Colonic mucosa (tissue), 4 donors: ENCODE measurements around the gene TRIML1. TPM values are rescaled to one million over a fixed set of nuclear protein-coding genes. Genes with fewer than 3 reads are reported as not detected.
"Not testable (repeated sequence)": the region's sequence is repeated elsewhere in the genome, so short reads cannot be mapped to it uniquely, and the experiment has no call there.

ENCODE experiments used
- DNase-seq: peaks from one replicate; pipeline ENCODE4 v3.0.0-alpha.2; 2020
- H3K27ac ChIP-seq: fragments of 200-600 bp; one replicate; pipeline ENCODE4 v1.8.0; 2021
- H3K27me3 ChIP-seq: fragments of 200-600 bp; one replicate; pipeline ENCODE4 v1.8.0; 2021
- H3K36me3 ChIP-seq: fragments of 200-600 bp; one replicate; pipeline ENCODE4 v1.8.0; 2021
- H3K4me1 ChIP-seq: fragments of 200-600 bp; one replicate; pipeline ENCODE4 v1.8.0; 2021; ENCODE audit warnings: mild to moderate bottlenecking
- H3K4me3 ChIP-seq: fragments of 200-600 bp; one replicate; pipeline ENCODE4 v1.8.0; 2021
- H3K9ac ChIP-seq, 2 donors: one replicate each; pipeline ENCODE4 v1.7.0; 2013; ENCODE audit warnings: control low read depth in 2 of 2, low read depth in 2 of 2, low read length in 2 of 2
- H3K9me3 ChIP-seq: fragments of 200-600 bp; one replicate; pipeline ENCODE4 v1.8.0; 2021
- CTCF ChIP-seq: fragments of 200-600 bp; IDR thresholded peaks from one replicate; pipeline ENCODE4 v1.8.0; 2022; ENCODE audit warnings: antibody characterized with exemption, mild to moderate bottlenecking
- intact Hi-C: fragments of 100-400 bp; cut with DNase I; formaldehyde crosslinking; loops from one replicate; pipeline ENCODE4 v1.14.1; 2022
- total RNA-seq, 2 donors: library from RNA; stranded (reverse); fragmentation: NEBNext Ultra II Directional in 1 of 2; extraction: Animal tissue kit (Norgen Biotek cat#: 25700) in 1 of 2; gene quantifications; one replicate each; pipeline ENCODE4 v1.2.1, GENCODE V29; 2021
- donor health status: healthy.
- donor health status: DM: no; HTN: no; CAD: no.
- donor health status: DM: no; HTN: no; CAD: no.

TRIML1 gene
- total RNA-seq, 2 donors from 2014 or later: not detected

DNA sequence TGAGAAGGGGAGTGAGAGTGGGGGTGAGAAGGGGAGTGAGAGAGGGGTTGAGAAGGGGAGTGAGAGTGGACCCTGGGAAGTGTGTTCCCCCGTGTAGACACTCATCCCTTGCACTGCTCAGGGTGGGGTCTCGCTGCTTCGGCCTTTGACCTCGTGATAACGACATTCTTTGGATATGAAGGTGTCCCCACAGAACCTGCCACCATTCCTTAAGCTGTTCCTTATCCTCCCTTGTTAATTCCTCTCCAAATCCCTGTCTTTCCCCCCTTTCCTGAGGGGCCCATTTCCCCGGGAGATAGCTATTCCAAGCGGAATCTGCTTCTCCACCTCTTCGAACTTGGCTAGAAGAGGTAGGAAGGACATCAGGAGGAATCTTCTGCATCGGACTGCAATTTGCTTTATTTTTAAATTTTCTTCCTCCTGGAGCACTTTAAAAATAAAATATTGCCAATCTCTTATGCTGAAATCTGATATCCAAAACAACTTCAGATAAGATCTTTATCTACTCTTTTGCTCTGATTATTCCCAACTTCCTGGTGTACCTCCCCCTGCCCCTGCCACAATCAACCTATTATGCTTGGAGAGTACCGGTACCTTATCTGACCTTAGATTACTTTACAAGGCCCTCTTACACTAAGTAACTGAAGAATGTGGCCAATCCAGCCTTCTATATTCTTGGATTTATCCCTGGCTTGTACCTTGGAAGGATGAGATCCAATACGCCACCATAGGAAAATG is 15.6 kb downstream of the TRIML1 start:
- TF ChIP-seq CTCF: no peak
- no peak overlapping the region for H3K9ac ChIP-seq
- no peak overlapping the region for H3K27ac ChIP-seq
- no peaks in the 10 kb centered on the region for H3K36me3 ChIP-seq
- H3K27me3 ChIP-seq: no peaks in the 10 kb centered on the region
- no peaks in the 10 kb centered on the region for H3K4me1 ChIP-seq
- no peak overlapping the region for H3K4me3 ChIP-seq
- no peaks in the 10 kb centered on the region for H3K9me3 ChIP-seq
- intact Hi-C loops: no loop called here
- DNase-seq: no peak

GRCh38 chr4:188158336-188158735 is 19.1 kb downstream of the TRIML1 start:
- TF ChIP-seq CTCF: no peak
- no peaks in the 10 kb centered on the region for H3K36me3 ChIP-seq
- no peaks in the 10 kb centered on the region for H3K4me1 ChIP-seq
- H3K9ac ChIP-seq: no peak overlapping the region
- no peaks in the 10 kb centered on the region for H3K27me3 ChIP-seq
- H3K27ac ChIP-seq: no peak overlapping the region
- intact Hi-C loops: no loop called here
- DNase-seq: no peak
- H3K9me3 ChIP-seq: no peaks in the 10 kb centered on the region
- no peak overlapping the region for H3K4me3 ChIP-seq

- H3K9ac ChIP-seq, H3K27me3 ChIP-seq, H3K4me3 ChIP-seq, intact Hi-C loops, H3K4me1 ChIP-seq, H3K27ac ChIP-seq, H3K36me3 ChIP-seq, DNase-seq, H3K9me3 ChIP-seq: not testable (repeated sequence)
Observed at GRCh38 chr4:188159513-188160226, 20.4 kb downstream of the TRIML1 start.

GRCh38 chr4:188160406-188160805 is 21.2 kb downstream of the TRIML1 start:
- no peaks in the 10 kb centered on the region for H3K27me3 ChIP-seq
- no peak overlapping the region for H3K4me3 ChIP-seq
- no peak for TF ChIP-seq CTCF
- H3K36me3 ChIP-seq: no peaks in the 10 kb centered on the region
- no peak for DNase-seq
- intact Hi-C loops: no loop called here
- no peaks in the 10 kb centered on the region for H3K9me3 ChIP-seq
- H3K4me1 ChIP-seq: no peaks in the 10 kb centered on the region
- no peak overlapping the region for H3K27ac ChIP-seq
- no peak overlapping the region for H3K9ac ChIP-seq

- TF ChIP-seq CTCF: no peak
- intact Hi-C loops: no loop called here
- no peaks in the 10 kb centered on the region for H3K4me1 ChIP-seq
Observed at GRCh38 chr4:188161167-188161566, 21.9 kb downstream of the TRIML1 start.

GRCh38 chr4:188162698-188163097 is 23.5 kb downstream of the TRIML1 start:
- intact Hi-C loops: no loop called here
- no peaks in the 10 kb centered on the region for H3K9me3 ChIP-seq
- no peak overlapping the region for H3K9ac ChIP-seq
- no peaks in the 10 kb centered on the region for H3K36me3 ChIP-seq
- no peak overlapping the region for H3K4me3 ChIP-seq
- no peak for DNase-seq
- no peak for TF ChIP-seq CTCF
- no peaks in the 10 kb centered on the region for H3K27me3 ChIP-seq
- H3K4me1 ChIP-seq: no peaks in the 10 kb centered on the region
- no peak overlapping the region for H3K27ac ChIP-seq

More at GRCh38 chr4:188161167-188161566, 21.9 kb downstream of the TRIML1 start:
- no peak for DNase-seq
- Histone ChIP-seq H3K27ac (no peak overlapping the region), H3K9ac (no peak overlapping the region), H3K9me3 (no peaks in the 10 kb centered on the region), H3K27me3 (no peaks in the 10 kb centered on the region), H3K36me3 (no peaks in the 10 kb centered on the region), H3K4me3 (no peak overlapping the region)
